MM.1S (cell line): Measurements from ENCODE around the gene SLIT3.

Source experiments
- DNase-seq: peaks from one replicate; pipeline ENCODE4 v3.0.0-alpha.2; 2015
- H2AFZ ChIP-seq: fragments of 300-600 bp; sonication (generic); 2 replicates; pipeline ENCODE4 v1.6.0; 2016; ENCODE audit warnings: antibody characterized with exemption, low read length
- H3F3A ChIP-seq: fragments of 300-600 bp; sonication (generic); 2 replicates; pipeline ENCODE4 v1.6.1; 2016; ENCODE audit warnings: mild to moderate bottlenecking, antibody characterized with exemption, low read length, moderate library complexity, mixed read lengths; ENCODE audit not compliant: insufficient read depth
- H3K27ac ChIP-seq: fragments of 300-600 bp; sonication (generic); 2 replicates; pipeline ENCODE4 v1.5.1; 2016; ENCODE audit warnings: mild to moderate bottlenecking, low read length
- H3K27me3 ChIP-seq: fragments of 300-600 bp; sonication (generic); replicated peaks from 2 replicates; pipeline ENCODE4 v1.6.0; 2016; ENCODE audit warnings: low read length; ENCODE audit not compliant: insufficient read depth
- H3K36me3 ChIP-seq: fragments of 300-600 bp; sonication (generic); replicated peaks from 2 replicates; pipeline ENCODE4 v1.6.1; 2016; ENCODE audit warnings: mild to moderate bottlenecking, low read length, mixed read lengths; ENCODE audit not compliant: insufficient read depth
- H3K4me1 ChIP-seq: fragments of 300-600 bp; sonication (generic); 2 replicates; pipeline ENCODE4 v1.6.1; 2016; ENCODE audit warnings: low read length, mixed read lengths
- H3K4me2 ChIP-seq: fragments of 300-600 bp; sonication (generic); 2 replicates; pipeline ENCODE4 v1.6.0; 2016; ENCODE audit warnings: low read depth, low read length
- H3K4me3 ChIP-seq: fragments of 300-600 bp; sonication (generic); 2 replicates; pipeline ENCODE4 v1.5.1; 2016; ENCODE audit warnings: low read length, mixed read lengths
- H3K79me2 ChIP-seq: fragments of 300-600 bp; sonication (generic); 2 replicates; pipeline ENCODE4 v1.6.1; 2016; ENCODE audit warnings: mixed run types, low read length, mixed read lengths
- H3K9ac ChIP-seq: fragments of 300-600 bp; sonication (generic); 2 replicates; pipeline ENCODE4 v1.6.1; 2016; ENCODE audit warnings: low read length, mixed read lengths
- H3K9me2 ChIP-seq: fragments of 300-600 bp; sonication (generic); replicated peaks from 2 replicates; pipeline ENCODE4 v1.6.1; 2016; ENCODE audit warnings: mild to moderate bottlenecking, low read length, mixed read lengths; ENCODE audit not compliant: insufficient read depth
- H3K9me3 ChIP-seq: fragments of 300-600 bp; sonication (generic); replicated peaks from 2 replicates; pipeline ENCODE4 v1.6.1; 2016; ENCODE audit warnings: mild to moderate bottlenecking, low read length, mixed read lengths; ENCODE audit not compliant: insufficient read depth
- H4K20me1 ChIP-seq: fragments of 300-600 bp; sonication (generic); 2 replicates; pipeline ENCODE4 v1.6.1; 2016; ENCODE audit warnings: mild to moderate bottlenecking, low read length, moderate library complexity, mixed read lengths; ENCODE audit not compliant: insufficient read depth
- CTCF ChIP-seq: fragments of 300-600 bp; sonication (generic); IDR thresholded peaks from 2 replicates; pipeline ENCODE4 v1.5.1; 2016; ENCODE audit warnings: antibody characterized with exemption, low read length, mixed read lengths
- EZH2 ChIP-seq: fragments of 300-600 bp; sonication (generic); optimal IDR thresholded peaks from 2 replicates; pipeline ENCODE3; 2017; ENCODE audit warnings: low read depth, mild to moderate bottlenecking, antibody characterized with exemption, low read length, mixed read lengths
- EZH2phosphoT487 ChIP-seq: fragments of 300-600 bp; sonication (generic); IDR thresholded peaks from 2 replicates; pipeline ENCODE4 v1.6.1; 2018; ENCODE audit warnings: antibody characterized with exemption, low read length

SLIT3 gene

GRCh38 chr5:169291877-169292276 lies 9.1 kb downstream of the SLIT3 start:
- TF ChIP-seq EZH2phosphoT487 = no peak
- no peak for TF ChIP-seq EZH2
- TF ChIP-seq CTCF = no peak
- H4K20me1 ChIP-seq = no peaks in the 10 kb centered on the region
- H2AFZ ChIP-seq = no peak overlapping the region
- DNase-seq = no peak
- H3K4me3 ChIP-seq = no peak overlapping the region
- no peaks in the 10 kb centered on the region for H3K79me2 ChIP-seq
- no peaks in the 10 kb centered on the region for H3K9me3 ChIP-seq
- H3K4me2 ChIP-seq = no peak overlapping the region
- H3K36me3 ChIP-seq = no peaks in the 10 kb centered on the region
- H3K27ac ChIP-seq = no peak overlapping the region
- H3K27me3 ChIP-seq = no peaks in the 10 kb centered on the region
- H3F3A ChIP-seq = no peaks in the 10 kb centered on the region
- H3K9me2 ChIP-seq = no peaks in the 10 kb centered on the region
- H3K9ac ChIP-seq = no peak overlapping the region
- no peaks in the 10 kb centered on the region for H3K4me1 ChIP-seq

DNA sequence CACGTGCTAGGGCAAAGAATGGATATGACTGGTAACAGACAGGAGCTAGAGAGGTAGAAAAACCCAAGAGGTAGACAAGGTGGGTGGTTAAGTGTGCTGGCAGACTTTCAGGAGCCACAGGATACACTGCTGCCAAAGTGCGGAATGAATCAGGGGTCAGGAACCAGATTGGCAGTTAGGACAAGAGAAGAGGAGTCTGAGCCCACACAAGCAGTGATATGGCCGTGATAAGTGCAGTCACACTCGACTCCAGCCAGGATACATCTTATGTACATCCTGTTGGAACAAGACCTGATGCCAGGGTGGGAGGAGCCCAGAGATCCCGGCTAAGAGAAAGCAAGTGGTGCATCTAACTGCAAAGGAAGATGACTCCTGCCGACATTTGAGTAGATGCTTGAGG lies 10.0 kb downstream of the SLIT3 start:
- Histone ChIP-seq H3K4me1 (no peaks in the 10 kb centered on the region), H3K36me3 (no peaks in the 10 kb centered on the region), H2AFZ (no peak overlapping the region), H3K79me2 (no peaks in the 10 kb centered on the region), H3K4me3 (no peak overlapping the region), H3K27me3 (no peaks in the 10 kb centered on the region), H3K9me2 (no peaks in the 10 kb centered on the region), H3F3A (no peaks in the 10 kb centered on the region), H3K9me3 (no peaks in the 10 kb centered on the region), H3K9ac (no peak overlapping the region), H3K4me2 (no peak overlapping the region), H4K20me1 (no peaks in the 10 kb centered on the region), H3K27ac (no peak overlapping the region)
- DNase-seq = no peak
- TF ChIP-seq EZH2 (no peak), EZH2phosphoT487 (no peak), CTCF (no peak)

GRCh38 chr5:169289520-169289919 lies 11.4 kb downstream of the SLIT3 start:
- no peaks in the 10 kb centered on the region for H3K79me2 ChIP-seq
- no peak overlapping the region for H3K9ac ChIP-seq
- H3K27me3 ChIP-seq = no peaks in the 10 kb centered on the region
- no peaks in the 10 kb centered on the region for H3F3A ChIP-seq
- H3K36me3 ChIP-seq = no peaks in the 10 kb centered on the region
- no peaks in the 10 kb centered on the region for H3K9me3 ChIP-seq
- DNase-seq = no peak
- H3K4me3 ChIP-seq = no peak overlapping the region
- H2AFZ ChIP-seq = no peak overlapping the region
- no peaks in the 10 kb centered on the region for H3K9me2 ChIP-seq
- no peak overlapping the region for H3K27ac ChIP-seq
- no peaks in the 10 kb centered on the region for H3K4me1 ChIP-seq
- H3K4me2 ChIP-seq = no peak overlapping the region
- no peak for TF ChIP-seq EZH2phosphoT487
- no peak for TF ChIP-seq EZH2
- no peak for TF ChIP-seq CTCF
- no peaks in the 10 kb centered on the region for H4K20me1 ChIP-seq
